WTC11 (cell line): ENCODE results near the gene COL1A1. TPM values are rescaled to one million over a fixed set of nuclear protein-coding genes. Genes with fewer than 3 reads are reported as not detected.

Experiments
- ATAC-seq: fragments of 200-7000 bp; cut with Tn5 transposase; 2 replicates; pipeline ENCODE4 v1.10.0; 2021; ENCODE audit warnings: mild to moderate bottlenecking, moderate library complexity
- CTCF ChIA-PET: fragments of 300-600 bp; sonication (Branson Sonifier 250); formaldehyde crosslinking; loops from one replicate; lab custom pipeline; 2021; ENCODE audit warnings: antibody characterized with exemption; lab: Charles Lee
- POLR2A ChIA-PET: fragments of 350-600 bp; sonication (Branson Sonifier 250); formaldehyde crosslinking; loops from one replicate; lab custom pipeline; 2021; ENCODE audit warnings: antibody characterized with exemption; lab: Charles Lee
- DNase-seq: peaks from one replicate; pipeline ENCODE4 v3.0.0; 2021; ENCODE audit warnings: low spot score
- H3K27ac Mint-ChIP-seq: 2 replicates; pipeline ENCODE4 v1.8.0; 2021; ENCODE audit warnings: mixed read lengths
- H3K27me3 Mint-ChIP-seq: 2 replicates; pipeline ENCODE4 v1.8.0; 2021; ENCODE audit warnings: low read depth, mild to moderate bottlenecking, moderate library complexity, mixed read lengths
- H3K36me3 Mint-ChIP-seq: 2 replicates; pipeline ENCODE4 v1.8.0; 2021; ENCODE audit warnings: mixed read lengths
- H3K4me1 Mint-ChIP-seq: 2 replicates; pipeline ENCODE4 v1.8.0; 2022; ENCODE audit warnings: mixed read lengths
- H3K4me3 Mint-ChIP-seq: 2 replicates; pipeline ENCODE4 v1.8.0; 2021; ENCODE audit warnings: mild to moderate bottlenecking, moderate library complexity, mixed read lengths
- H3K9me3 Mint-ChIP-seq: 2 replicates; pipeline ENCODE4 v1.8.0; 2021; ENCODE audit warnings: mixed read lengths
- E2F5 ChIP-seq: sonication (generic); formaldehyde crosslinking; IDR thresholded peaks from 2 replicates; pipeline ENCODE4 v1.8.1; 2022; ENCODE audit warnings: mild to moderate bottlenecking, moderate library complexity, missing genetic modification reagents
- ESRRA ChIP-seq: sonication (generic); formaldehyde crosslinking; IDR thresholded peaks from 2 replicates; pipeline ENCODE4 v1.8.1; 2022; ENCODE audit warnings: mild to moderate bottlenecking, missing genetic modification reagents, borderline replicate concordance
- FOXK1 ChIP-seq: sonication (generic); formaldehyde crosslinking; IDR thresholded peaks from 2 replicates; pipeline ENCODE4 v1.8.0; 2022; ENCODE audit warnings: mild to moderate bottlenecking, moderate library complexity, missing genetic modification reagents
- GABPB1 ChIP-seq: sonication (generic); formaldehyde crosslinking; IDR thresholded peaks from 2 replicates; pipeline ENCODE4 v1.8.1; 2023; ENCODE audit warnings: mild to moderate bottlenecking, missing genetic modification reagents
- HMGXB4 ChIP-seq: sonication (generic); formaldehyde crosslinking; IDR thresholded peaks from 2 replicates; pipeline ENCODE4 v1.8.1; 2023; ENCODE audit warnings: mild to moderate bottlenecking, moderate library complexity, missing genetic modification reagents
- JUN ChIP-seq: sonication (generic); formaldehyde crosslinking; IDR thresholded peaks from 2 replicates; pipeline ENCODE4 v1.8.0; 2023; ENCODE audit warnings: mild to moderate bottlenecking, missing genetic modification reagents
- NFE2L1 ChIP-seq: sonication (generic); formaldehyde crosslinking; IDR thresholded peaks from 2 replicates; pipeline ENCODE4 v1.8.1; 2023; ENCODE audit warnings: missing genetic modification reagents
- SP1 ChIP-seq: sonication (generic); formaldehyde crosslinking; conservative IDR thresholded peaks from 2 replicates; pipeline ENCODE4 v1.8.1; 2022; ENCODE audit warnings: missing genetic modification reagents
- TCF7 ChIP-seq: sonication (generic); formaldehyde crosslinking; IDR thresholded peaks from 2 replicates; pipeline ENCODE4 v1.8.0; 2022; ENCODE audit warnings: mild to moderate bottlenecking, low read depth, missing genetic modification reagents, moderate library complexity
- ZNF219 ChIP-seq: sonication (generic); formaldehyde crosslinking; IDR thresholded peaks from 2 replicates; pipeline ENCODE4 v1.8.0; 2023; ENCODE audit warnings: missing genetic modification reagents, mild to moderate bottlenecking, borderline replicate concordance
- ZNF232 ChIP-seq: sonication (generic); formaldehyde crosslinking; IDR thresholded peaks from 2 replicates; pipeline ENCODE4 v1.8.0; 2022; ENCODE audit warnings: mild to moderate bottlenecking, missing genetic modification reagents
- ZNF317 ChIP-seq: sonication (generic); formaldehyde crosslinking; IDR thresholded peaks from 2 replicates; pipeline ENCODE4 v1.8.1; 2023; ENCODE audit warnings: low read depth, mild to moderate bottlenecking, moderate library complexity, missing genetic modification reagents, borderline replicate concordance
- ZNF416 ChIP-seq: fragments of 250-450 bp; sonication (Bioruptor Pico); IDR thresholded peaks from 2 replicates; pipeline ENCODE4 v1.9.0; 2021; ENCODE audit warnings: mild to moderate bottlenecking, inconsistent platforms
- total RNA-seq: library from RNA; stranded (reverse); gene quantifications from 3 replicates; pipeline ENCODE4 v1.2.3, GENCODE V29; 2021
- TF ChIP-seq, protein P1 (sequence below): sonication (generic); formaldehyde crosslinking; IDR thresholded peaks from 2 replicates; pipeline ENCODE4 v1.8.1; 2023; ENCODE audit warnings: mild to moderate bottlenecking, missing genetic modification reagents, borderline replicate concordance
- TF ChIP-seq, protein P2 (sequence below): fragments of 250-450 bp; sonication (Bioruptor Pico); conservative IDR thresholded peaks from 2 replicates; pipeline ENCODE4 v1.9.0; 2021; ENCODE audit warnings: mild to moderate bottlenecking
- TF ChIP-seq, protein P3 (sequence below): sonication (generic); formaldehyde crosslinking; IDR thresholded peaks from 2 replicates; pipeline ENCODE4 v1.8.1; 2023; ENCODE audit warnings: mild to moderate bottlenecking, missing genetic modification reagents
- TF ChIP-seq, protein P4 (sequence below): sonication (generic); formaldehyde crosslinking; conservative IDR thresholded peaks from 2 replicates; pipeline ENCODE4 v1.8.1; 2022; ENCODE audit warnings: mild to moderate bottlenecking, missing genetic modification reagents
- TF ChIP-seq, protein P5 (sequence below): sonication (generic); formaldehyde crosslinking; IDR thresholded peaks from 2 replicates; pipeline ENCODE4 v1.8.1; 2023; ENCODE audit warnings: mild to moderate bottlenecking, missing genetic modification reagents, moderate library complexity

The COL1A1 gene
- total RNA-seq, 1 experiment from 2014 or later: 52.1 TPM

GRCh38 chr17:50219342-50219741, 17.9 kb upstream of the COL1A1 start (continued):
- TF ChIP-seq, protein P1, sequence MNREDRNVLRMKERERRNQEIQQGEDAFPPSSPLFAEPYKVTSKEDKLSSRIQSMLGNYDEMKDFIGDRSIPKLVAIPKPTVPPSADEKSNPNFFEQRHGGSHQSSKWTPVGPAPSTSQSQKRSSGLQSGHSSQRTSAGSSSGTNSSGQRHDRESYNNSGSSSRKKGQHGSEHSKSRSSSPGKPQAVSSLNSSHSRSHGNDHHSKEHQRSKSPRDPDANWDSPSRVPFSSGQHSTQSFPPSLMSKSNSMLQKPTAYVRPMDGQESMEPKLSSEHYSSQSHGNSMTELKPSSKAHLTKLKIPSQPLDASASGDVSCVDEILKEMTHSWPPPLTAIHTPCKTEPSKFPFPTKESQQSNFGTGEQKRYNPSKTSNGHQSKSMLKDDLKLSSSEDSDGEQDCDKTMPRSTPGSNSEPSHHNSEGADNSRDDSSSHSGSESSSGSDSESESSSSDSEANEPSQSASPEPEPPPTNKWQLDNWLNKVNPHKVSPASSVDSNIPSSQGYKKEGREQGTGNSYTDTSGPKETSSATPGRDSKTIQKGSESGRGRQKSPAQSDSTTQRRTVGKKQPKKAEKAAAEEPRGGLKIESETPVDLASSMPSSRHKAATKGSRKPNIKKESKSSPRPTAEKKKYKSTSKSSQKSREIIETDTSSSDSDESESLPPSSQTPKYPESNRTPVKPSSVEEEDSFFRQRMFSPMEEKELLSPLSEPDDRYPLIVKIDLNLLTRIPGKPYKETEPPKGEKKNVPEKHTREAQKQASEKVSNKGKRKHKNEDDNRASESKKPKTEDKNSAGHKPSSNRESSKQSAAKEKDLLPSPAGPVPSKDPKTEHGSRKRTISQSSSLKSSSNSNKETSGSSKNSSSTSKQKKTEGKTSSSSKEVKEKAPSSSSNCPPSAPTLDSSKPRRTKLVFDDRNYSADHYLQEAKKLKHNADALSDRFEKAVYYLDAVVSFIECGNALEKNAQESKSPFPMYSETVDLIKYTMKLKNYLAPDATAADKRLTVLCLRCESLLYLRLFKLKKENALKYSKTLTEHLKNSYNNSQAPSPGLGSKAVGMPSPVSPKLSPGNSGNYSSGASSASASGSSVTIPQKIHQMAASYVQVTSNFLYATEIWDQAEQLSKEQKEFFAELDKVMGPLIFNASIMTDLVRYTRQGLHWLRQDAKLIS (CRISPR knock-in tag): no peak
- TF ChIP-seq ZNF317 (CRISPR knock-in tag): no peak
- TF ChIP-seq, protein P2, sequence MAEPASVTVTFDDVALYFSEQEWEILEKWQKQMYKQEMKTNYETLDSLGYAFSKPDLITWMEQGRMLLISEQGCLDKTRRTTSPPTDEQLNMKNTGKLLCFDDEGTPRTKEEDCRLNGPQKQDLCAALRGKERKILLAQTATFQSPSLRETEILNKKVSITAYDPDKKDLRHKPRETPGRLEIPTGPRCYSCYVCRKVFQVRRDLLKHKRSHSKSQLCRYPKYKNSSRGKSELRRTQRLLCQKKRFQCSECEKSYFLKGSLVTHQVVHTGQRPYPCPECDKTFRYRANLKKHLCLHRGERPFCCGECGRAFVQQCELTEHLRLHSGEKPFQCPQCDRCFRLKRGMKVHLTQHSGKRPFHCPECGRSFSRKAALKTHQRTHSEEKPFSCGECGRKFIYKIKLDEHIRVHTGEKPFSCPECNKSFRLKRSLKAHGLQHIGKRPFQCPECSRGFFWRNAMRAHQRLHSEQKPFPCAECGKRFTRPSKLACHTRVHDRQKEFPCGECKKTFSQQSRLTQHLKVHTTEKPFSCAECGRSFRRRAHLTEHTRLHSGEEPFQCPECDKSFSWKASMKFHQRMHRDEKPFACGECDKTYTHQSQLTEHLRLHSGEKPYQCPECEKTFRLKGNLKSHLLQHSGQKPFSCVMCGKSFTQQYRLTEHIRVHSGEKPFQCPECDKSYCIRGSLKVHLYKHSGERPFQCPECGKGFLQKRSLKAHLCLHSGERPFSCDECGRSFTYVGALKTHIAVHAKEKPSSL (CRISPR knock-in tag): no peak

DNA sequence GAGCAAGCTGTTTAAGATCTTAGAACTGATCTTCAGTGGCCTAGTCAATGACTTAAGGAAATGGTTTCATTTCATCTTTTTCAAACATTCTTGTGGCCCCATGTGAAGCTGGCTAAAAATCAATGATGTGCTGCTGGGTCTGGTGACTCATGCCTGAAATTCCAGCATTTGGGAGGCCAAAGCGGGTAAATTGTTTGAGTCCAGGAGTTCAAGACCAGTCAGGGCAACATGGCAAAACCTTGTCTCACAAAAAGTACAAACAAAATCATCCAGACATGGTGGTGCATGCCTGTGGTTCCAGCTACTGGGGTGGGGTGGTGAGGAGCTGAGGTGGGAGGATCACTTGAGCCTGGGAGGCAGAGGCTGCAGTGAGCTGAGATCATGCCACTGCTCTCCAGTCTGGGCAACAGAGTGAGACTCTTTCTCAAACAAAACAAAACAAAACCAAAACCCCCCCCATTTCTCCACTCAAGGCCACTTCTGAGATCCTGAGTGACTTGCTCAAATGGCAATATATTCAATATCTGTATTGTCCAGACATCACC, 17.4 kb upstream of the COL1A1 start:
- ChIA-PET POLR2A (no interaction called here), CTCF (interaction anchor here (0.9 to 4.3 kb wide), 2 partner anchors 18 to 49 kb away, joined by 3 to 25 read pairs; partner anchors contain the start of gene COL1A1)
- Mint-ChIP-seq H3K27ac (no peak overlapping the region), H3K4me1 (peaks cover 15% of the 10 kb centered on the region), H3K36me3 (no peaks in the 10 kb centered on the region), H3K4me3 (no peak overlapping the region), H3K9me3 (peaks cover 5% of the 10 kb centered on the region), H3K27me3 (no peaks in the 10 kb centered on the region; the same call in 1 of the 2 replicates)
- DNase-seq: no peak
- ATAC-seq: no peak
- TF ChIP-seq, protein P2 (CRISPR knock-in tag): no peak
- TF ChIP-seq ZNF232 (CRISPR knock-in tag) (no peak), TCF7 (CRISPR knock-in tag) (no peak), ESRRA (no peak), NFE2L1 (no peak), SP1 (CRISPR knock-in tag) (no peak), HMGXB4 (CRISPR knock-in tag) (no peak), E2F5 (CRISPR knock-in tag) (no peak), FOXK1 (CRISPR knock-in tag) (no peak), JUN (CRISPR knock-in tag) (no peak), ZNF416 (CRISPR knock-in tag) (no peak), ZNF219 (CRISPR knock-in tag) (no peak), GABPB1 (no peak)
- TF ChIP-seq, protein P3, sequence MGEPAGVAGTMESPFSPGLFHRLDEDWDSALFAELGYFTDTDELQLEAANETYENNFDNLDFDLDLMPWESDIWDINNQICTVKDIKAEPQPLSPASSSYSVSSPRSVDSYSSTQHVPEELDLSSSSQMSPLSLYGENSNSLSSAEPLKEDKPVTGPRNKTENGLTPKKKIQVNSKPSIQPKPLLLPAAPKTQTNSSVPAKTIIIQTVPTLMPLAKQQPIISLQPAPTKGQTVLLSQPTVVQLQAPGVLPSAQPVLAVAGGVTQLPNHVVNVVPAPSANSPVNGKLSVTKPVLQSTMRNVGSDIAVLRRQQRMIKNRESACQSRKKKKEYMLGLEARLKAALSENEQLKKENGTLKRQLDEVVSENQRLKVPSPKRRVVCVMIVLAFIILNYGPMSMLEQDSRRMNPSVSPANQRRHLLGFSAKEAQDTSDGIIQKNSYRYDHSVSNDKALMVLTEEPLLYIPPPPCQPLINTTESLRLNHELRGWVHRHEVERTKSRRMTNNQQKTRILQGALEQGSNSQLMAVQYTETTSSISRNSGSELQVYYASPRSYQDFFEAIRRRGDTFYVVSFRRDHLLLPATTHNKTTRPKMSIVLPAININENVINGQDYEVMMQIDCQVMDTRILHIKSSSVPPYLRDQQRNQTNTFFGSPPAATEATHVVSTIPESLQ (CRISPR knock-in tag): no peak
- TF ChIP-seq, protein P4, sequence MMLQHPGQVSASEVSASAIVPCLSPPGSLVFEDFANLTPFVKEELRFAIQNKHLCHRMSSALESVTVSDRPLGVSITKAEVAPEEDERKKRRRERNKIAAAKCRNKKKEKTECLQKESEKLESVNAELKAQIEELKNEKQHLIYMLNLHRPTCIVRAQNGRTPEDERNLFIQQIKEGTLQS (CRISPR knock-in tag): no peak
- TF ChIP-seq, protein P5, sequence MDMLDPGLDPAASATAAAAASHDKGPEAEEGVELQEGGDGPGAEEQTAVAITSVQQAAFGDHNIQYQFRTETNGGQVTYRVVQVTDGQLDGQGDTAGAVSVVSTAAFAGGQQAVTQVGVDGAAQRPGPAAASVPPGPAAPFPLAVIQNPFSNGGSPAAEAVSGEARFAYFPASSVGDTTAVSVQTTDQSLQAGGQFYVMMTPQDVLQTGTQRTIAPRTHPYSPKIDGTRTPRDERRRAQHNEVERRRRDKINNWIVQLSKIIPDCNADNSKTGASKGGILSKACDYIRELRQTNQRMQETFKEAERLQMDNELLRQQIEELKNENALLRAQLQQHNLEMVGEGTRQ: no peak
- TF ChIP-seq, all 79 proteins: peak for 0
